Hematopoietic multipotent progenitor cell treated with erythropoietin and hydrocortisone succinate and interleukin-3 and kit ligand, for 4 days (in vitro differentiated cells): ENCODE results near the gene ERVW-1.

Experiments used
- DNase-seq: peaks from one replicate; pipeline ENCODE4 v3.0.0-alpha.2; 2015

Gene ERVW-1

GRCh38 chr7:92423710-92424131 is 54.0 kb downstream of the ERVW-1 start:
- DNase-seq = peak; percentile 42

DNA sequence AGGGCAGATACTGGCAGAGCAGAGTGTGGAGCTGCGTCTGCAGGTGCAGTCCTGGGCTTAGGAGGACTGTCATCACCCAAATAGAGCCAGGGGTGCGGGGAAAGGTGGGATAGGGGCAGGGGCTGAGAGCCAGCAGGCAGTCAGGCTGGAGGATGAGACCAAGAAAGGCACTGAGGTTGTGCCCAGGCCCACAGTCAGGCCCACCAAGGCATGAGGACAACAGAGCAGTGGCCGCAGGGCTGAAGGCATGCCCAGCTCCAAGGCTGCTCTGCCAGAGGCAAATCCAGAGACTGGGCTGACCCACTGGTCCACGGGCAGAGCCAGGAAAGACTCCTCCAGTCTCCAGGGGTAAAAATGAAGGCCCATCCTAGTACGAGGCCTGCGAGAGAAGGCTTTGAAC is 54.8 kb downstream of the ERVW-1 start:
- no peak for DNase-seq

DNA sequence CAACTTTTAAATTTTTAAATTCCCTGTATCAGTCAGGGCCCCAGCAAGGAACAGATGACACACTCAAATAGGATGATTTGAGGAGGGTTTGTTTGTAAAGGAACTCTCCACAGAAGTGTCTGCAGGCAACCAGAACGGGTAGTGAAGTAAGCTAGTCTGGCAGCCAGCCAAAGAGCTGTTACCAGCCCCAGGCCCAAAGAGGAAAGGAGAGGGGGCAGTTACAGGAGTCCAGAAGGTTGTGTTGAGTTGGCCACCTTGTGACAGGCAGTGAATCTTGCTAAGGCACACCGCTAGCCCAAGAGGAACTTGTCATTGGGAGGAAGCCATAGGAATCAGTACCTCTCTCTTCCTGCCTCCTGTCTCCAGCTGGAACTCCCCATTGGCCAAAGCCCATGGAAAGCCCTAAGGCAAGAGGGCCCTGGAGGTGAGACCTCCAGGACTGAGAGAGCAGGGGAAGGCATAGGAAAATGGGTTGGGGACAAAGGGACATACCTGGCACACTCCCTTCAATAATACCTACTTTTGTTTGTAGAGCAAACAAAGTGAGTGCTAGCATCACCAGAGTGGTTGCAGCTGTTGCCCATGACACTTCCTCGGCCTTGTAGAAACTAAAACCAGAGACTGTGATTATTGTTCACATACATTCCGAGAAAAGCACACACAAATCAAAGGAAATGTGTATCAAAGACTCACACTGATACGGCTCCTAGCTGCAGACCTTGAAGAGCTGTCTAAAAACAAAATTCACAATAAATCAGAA is 55.9 kb downstream of the ERVW-1 start:
- DNase-seq = peak; percentile 70
